ENCODE data around the gene LRAT. TPM values are rescaled to one million over a fixed set of nuclear protein-coding genes. Genes with fewer than 3 reads are reported as not detected.
"Not testable (repeated sequence)": the region's sequence is repeated elsewhere in the genome, so short reads cannot be mapped to it uniquely, and the experiment has no call there.

The LRAT gene
- under 0.01 TPM in 1 of 2 replicates, not detected in the other for total RNA-seq

DNA sequence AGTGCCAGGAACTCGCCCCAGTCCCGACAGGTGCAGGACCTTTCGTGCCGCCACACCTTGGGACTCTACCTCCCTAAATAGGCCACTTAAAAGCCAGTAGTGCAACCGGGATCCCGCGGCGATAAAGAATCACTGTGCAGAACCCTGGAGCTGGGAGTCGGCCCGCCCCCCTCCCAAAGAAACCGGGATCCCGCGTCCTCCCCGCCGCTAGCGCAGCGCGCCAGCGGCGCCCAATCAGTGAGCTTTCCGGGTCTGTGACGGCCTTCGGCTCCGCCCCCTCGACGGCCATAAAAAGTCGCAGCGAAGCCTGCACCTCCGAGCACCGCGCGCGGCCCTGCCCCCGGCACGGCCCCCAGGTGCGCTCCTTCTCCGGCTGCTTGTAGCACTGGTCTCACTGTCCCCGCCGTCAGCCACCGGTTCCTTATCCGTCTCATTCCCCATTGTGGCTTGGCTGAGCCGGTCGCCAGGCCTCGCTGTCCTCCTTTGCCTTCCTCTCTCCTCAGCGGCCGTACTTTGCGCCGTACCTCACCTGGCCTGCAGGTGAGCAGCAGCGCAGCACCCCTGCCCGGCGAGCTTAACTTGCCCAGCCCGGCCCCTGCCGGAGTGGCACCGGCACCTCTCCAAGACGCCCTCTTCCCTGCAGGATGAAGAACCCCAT is at the start of gene LRAT:
TSS of gene LRAT (plus strand) at position 318 of the 658 bp plus-strand sequence. CDS start at position 645, 327 bp downstream.
- DNase-seq (ENCODE audit: low read depth in 2 of 2): peak in 1 of 2 donors; percentile 12

- no peak for DNase-seq (ENCODE audit: low read depth in 2 of 2)
Measured at GRCh38 chr4:154707877-154708276, 35.9 kb upstream of the LRAT start.

DNA sequence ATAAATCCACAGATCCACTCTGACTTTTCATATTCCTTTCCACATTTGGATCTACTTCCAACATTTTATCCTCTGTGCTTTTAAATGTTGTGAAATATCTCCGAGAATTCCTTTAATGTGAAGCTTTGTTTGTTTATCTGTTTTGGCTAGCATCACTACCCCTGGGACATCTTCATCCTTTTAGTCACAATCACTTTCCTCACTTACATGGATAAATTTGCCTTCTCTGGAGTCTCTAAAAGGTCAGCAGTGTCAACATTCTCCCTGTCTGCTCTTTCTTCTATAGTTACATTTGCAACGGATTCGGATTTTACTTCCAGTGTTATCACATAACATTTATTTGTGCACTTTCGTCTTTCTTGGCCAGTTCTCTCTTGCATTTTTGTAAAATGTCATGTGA is 34.2 kb upstream of the LRAT start:
- DNase-seq (ENCODE audit: low read depth in 2 of 2): no peak

DNA sequence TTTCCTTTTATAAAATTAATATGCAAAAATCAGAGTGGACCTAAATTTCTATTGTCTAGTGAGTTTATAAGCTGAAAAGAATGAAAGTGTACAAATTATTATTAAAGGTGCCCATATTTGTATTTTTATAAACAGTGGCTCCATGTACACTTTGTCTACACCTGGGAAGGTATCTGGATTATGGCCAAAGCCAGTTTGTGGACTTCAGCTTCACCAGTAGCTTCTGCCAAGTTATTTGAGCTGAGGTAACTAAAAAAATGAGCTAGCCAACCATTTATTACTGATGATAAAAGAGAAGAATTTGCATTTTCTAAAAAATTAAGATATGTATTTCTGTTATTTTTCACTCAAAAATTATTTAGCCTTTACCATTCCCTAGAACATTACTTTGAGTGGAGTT is 32.3 kb upstream of the LRAT start:
- DNase-seq (ENCODE audit: low read depth in 2 of 2): no peak

GRCh38 chr4:154714339-154715040 is 29.3 kb upstream of the LRAT start:
- no peak for DNase-seq (ENCODE audit: low read depth in 2 of 2)

GRCh38 chr4:154719087-154719486 is 24.7 kb upstream of the LRAT start:
- DNase-seq (ENCODE audit: low read depth in 2 of 2): no peak

DNA sequence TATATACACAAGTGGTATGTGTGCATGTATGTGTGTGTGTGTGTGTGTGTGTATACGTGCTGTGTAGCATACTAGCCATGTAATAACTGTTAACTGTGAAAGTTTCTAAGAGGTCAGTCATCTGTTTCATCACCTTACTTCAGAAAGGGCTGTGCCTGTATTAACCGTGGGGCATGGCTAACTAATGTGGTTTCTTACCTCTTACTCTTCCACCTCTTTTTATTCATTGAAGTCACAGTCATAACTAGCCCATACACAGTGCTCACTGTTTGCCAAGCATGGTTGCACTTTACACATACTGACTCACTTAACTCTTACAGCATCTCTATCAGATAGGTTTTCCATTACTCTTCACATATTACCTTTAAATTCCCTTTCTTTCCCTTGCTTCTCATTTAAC is 23.7 kb upstream of the LRAT start:
- no peak for DNase-seq (ENCODE audit: low read depth in 2 of 2)

DNA sequence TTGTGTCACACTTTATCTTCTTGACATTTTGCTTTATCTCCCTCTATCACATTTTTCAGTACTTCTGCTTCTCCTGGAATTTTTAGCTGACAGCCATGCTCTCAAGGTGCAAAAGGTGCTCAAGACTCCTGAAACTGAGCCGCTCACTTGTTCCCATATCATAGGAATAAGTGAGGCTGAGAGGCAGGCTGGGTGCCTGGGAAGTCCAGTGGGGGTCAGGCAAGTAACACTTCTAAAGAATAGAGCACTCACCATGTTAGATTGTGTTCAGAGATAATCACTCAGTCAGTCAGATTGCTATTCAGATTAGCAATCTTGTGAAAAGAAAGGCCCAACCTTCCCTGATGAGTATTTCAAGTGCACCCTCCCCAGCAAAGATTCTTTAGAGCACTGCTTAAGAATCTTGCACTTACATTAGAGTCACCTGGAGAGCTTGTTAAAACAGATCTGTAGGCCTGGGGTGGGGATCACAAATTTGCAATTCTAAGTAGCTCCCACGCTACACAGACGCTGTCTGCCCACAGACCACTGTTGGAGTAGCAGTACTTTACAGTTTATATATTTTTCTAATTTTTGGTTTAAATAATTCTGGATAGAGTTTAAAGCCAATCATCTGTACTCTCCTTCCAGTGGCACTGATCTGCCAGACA is 23.1 kb upstream of the LRAT start:
- no peak for DNase-seq (ENCODE audit: low read depth in 2 of 2)

- no peak for DNase-seq (ENCODE audit: low read depth in 2 of 2)
Measured at GRCh38 chr4:154722262-154722661, 21.5 kb upstream of the LRAT start.

DNA sequence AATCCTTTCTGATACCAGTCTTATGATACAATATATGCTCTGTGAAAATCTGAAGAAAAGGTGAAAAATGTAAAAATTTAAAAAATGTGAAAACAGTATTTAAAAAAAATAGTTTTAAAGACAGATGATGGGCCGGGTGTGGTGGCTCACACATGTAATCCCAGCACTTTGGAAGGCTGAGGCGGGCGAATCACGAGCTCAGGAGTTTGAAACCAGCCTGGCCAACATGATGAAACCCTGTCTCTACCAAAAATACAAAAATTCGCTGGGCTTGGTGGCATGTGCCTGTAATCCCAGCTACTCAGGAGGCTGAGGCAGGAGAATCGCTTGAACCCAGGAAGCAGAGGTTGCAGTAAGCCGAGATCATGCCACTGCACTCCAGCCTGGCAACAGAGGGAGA is 20.2 kb upstream of the LRAT start:
- not testable (repeated sequence) for DNase-seq (ENCODE audit: low read depth in 2 of 2)

GRCh38 chr4:154727540-154727939 is 16.3 kb upstream of the LRAT start:
- DNase-seq (ENCODE audit: low read depth in 2 of 2): no peak

- DNase-seq (ENCODE audit: low read depth in 2 of 2): no peak
Measured at GRCh38 chr4:154731756-154732155, 12.0 kb upstream of the LRAT start.

DNA sequence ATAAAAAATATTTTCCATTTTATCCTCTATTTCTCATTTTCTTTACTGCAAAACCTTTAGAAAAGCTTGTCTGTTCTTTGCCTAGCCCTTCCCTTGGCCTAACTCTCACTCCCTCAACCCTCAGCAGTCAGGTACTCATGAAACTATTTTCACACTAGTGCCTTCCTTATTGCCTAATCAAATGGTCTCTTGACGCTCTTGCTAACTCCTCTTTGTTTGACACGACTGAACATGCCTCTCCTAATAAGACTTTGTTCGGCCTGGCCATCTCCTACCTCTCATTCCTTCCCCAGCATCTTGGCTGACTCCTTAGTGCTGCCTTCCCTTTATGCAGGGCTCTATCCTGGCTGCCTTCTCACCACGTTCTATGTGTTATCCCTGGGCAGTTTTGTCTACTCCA is 11.1 kb upstream of the LRAT start:
- DNase-seq (ENCODE audit: low read depth in 2 of 2): no peak

DNA sequence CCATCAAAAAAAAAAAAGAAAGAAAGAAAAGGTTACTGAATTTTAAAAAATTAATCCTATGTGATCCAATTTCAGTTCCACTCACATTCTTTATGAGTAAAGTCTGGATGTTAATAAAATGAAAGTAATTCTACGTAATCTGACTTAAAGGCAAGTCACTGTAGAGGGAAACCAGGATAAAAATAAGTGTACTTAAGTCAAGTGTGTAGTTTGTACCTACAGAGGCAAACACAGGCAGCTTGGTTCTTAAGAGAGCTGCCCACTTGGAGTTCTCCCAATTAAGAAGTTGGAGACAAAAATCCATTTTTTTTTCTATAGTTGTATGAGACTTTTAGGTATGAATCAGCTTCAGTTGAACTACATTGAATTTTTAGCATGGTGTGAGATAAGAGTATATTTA is 7.0 kb upstream of the LRAT start:
- no peak for DNase-seq (ENCODE audit: low read depth in 2 of 2)

DNA sequence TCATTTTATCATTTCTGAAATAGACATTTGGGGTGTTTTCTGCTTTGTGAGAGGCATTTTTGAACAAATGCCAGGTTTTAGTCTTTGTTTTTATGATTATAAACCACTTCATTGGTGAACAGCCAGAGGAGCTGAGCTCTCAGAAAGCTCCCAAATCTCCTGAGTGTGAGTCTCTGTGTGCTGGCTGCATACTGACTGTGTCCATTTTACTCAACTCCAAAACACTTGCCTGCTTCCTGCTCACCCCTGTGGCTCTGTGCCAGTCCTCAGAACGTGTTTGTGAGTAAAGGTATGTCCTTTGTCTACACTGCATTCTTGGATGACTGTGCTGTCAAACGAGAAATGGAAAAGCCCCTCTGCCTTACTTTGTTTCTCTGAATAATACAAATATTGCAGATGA is 5.4 kb upstream of the LRAT start:
- DNase-seq (ENCODE audit: low read depth in 2 of 2): peak; percentile 9 to 29

GRCh38 chr4:154739111-154739510 is 4.7 kb upstream of the LRAT start:
- DNase-seq (ENCODE audit: low read depth in 2 of 2): no peak

DNA sequence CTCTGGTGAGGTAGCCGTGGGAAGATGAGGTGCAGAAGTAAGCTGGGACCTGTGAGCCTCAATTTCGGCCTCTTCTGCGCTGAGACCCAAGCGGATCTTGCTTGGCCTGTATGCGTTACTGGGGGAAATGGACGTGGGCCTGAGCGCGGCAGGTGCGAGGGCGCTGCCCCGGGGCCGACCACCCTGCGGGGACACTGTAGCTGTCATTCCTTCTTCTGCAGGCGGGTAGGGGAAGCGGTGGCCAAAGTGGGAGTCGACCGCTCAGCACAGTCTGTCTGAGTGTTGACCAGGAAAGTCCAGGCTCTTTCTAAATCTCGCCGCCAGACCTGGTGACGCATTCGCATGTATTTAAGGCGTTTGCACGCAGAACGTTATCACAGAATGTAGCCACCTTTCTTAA is 3.3 kb upstream of the LRAT start:
- DNase-seq (ENCODE audit: low read depth in 2 of 2): no peak

- no peak for DNase-seq (ENCODE audit: low read depth in 2 of 2)
Measured at GRCh38 chr4:154741131-154741665, 2.6 kb upstream of the LRAT start.

- no peak for DNase-seq (ENCODE audit: low read depth in 2 of 2)
Measured at GRCh38 chr4:154741922-154742850, 1.6 kb upstream of the LRAT start.

GRCh38 chr4:154744341-154744926 is 634 bp downstream of the LRAT start:
- no peak for DNase-seq (ENCODE audit: low read depth in 2 of 2)

DNA sequence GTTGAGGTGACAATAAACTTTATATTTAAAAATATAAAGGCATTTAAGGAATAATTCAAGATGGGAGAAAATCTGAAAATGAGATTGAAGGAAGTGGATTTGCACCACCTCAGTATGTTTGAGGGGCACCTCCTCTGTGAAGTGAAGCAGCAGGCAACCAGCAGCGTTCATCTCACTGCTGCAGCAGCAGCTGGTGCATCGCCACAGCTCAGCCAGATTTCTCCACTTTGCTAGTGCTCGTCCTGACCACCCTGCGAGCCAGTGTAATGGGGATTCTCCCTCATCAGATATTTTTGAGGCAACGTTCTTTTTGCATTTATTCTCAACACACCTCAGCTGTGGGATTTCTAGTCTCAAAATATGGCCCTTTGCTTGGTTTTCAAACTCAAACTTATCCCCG is 13.9 kb downstream of the LRAT start:
- DNase-seq (ENCODE audit: low read depth in 2 of 2): no peak
